ENCODE data around the gene ATRN.

Gene ATRN

GRCh38 chr20:3663858-3664257 is 193.0 kb downstream of the ATRN start:
- no peaks in the 10 kb centered on the region for H3K36me3 ChIP-seq (ENCODE audit: control insufficient read depth in 4 of 4, insufficient read depth in 4 of 4, low read length in 3 of 4)
- no peak overlapping the region for H3K4me3 ChIP-seq (ENCODE audit: control insufficient read depth in 1 of 7, extremely low read depth in 1 of 7, insufficient read depth in 4 of 7, low read depth in 2 of 7, low read length in 6 of 7)
- ChIA-PET CTCF (no interaction called here), POLR2A (no interaction called here)
- no peaks in the 10 kb centered on the region for H3K9me3 ChIP-seq (ENCODE audit: control extremely low read depth in 1 of 5, control insufficient read depth in 4 of 5, insufficient read depth in 2 of 5, low read depth in 1 of 5, low read length in 4 of 5)
- H3K27me3 ChIP-seq (replicated peaks in 2 of 5; ENCODE audit: control insufficient read depth in 4 of 5, insufficient read depth in 5 of 5, low read length in 4 of 5), result peaks cover 0 to 47% (median 11%) of the 10 kb centered on the region in 5 experiments
- H3K4me1 ChIP-seq (ENCODE audit: control extremely low read depth in 1 of 4, control insufficient read depth in 4 of 4, insufficient read depth in 4 of 4, low read length in 3 of 4), result peaks cover 0 to 20% (median 14%) of the 10 kb centered on the region in 4 experiments
- no peak overlapping the region for H3K27ac ChIP-seq (ENCODE audit: insufficient read depth in 1 of 2, low read depth in 1 of 2, low read length in 2 of 2, poor library complexity in 1 of 2, severe bottlenecking in 2 of 2)
- no peak for DNase-seq
- 100% methylated on average over 1 of the region's 2 CpGs for WGBS (ENCODE audit: insufficient coverage)

- Histone ChIP-seq H3K36me3 (ENCODE audit: control insufficient read depth in 4 of 4, insufficient read depth in 4 of 4, low read length in 3 of 4) (no peaks in the 10 kb centered on the region), H3K27ac (ENCODE audit: insufficient read depth in 1 of 2, low read depth in 1 of 2, low read length in 2 of 2, poor library complexity in 1 of 2, severe bottlenecking in 2 of 2) (no peak overlapping the region), H3K9me3 (ENCODE audit: control extremely low read depth in 1 of 5, control insufficient read depth in 4 of 5, insufficient read depth in 2 of 5, low read depth in 1 of 5, low read length in 4 of 5) (no peaks in the 10 kb centered on the region), H3K4me1 (ENCODE audit: control extremely low read depth in 1 of 4, control insufficient read depth in 4 of 4, insufficient read depth in 4 of 4, low read length in 3 of 4) (peaks cover 0 to 14% (median 10%) of the 10 kb centered on the region in 4 experiments), H3K27me3 (replicated peaks in 2 of 5; ENCODE audit: control insufficient read depth in 4 of 5, insufficient read depth in 5 of 5, low read length in 4 of 5) (peaks cover 0 to 37% (median 13%) of the 10 kb centered on the region in 5 experiments), H3K4me3 (ENCODE audit: control insufficient read depth in 1 of 7, extremely low read depth in 1 of 7, insufficient read depth in 4 of 7, low read depth in 2 of 7, low read length in 6 of 7) (no peak overlapping the region)
- no peak for DNase-seq
- ChIA-PET POLR2A (no interaction called here), CTCF (interaction anchor here (0.6 to 4.8 kb wide), 5 partner anchors 9 to 388 kb away, joined by 3 to 28 read pairs (median 3); no protein-coding TSS in a partner anchor)
- 100% methylated on average over 4 of the region's 8 CpGs for whole genome bisulfite sequencing (ENCODE audit: insufficient coverage)
Measured at GRCh38 chr20:3667434-3668037, 196.7 kb downstream of the ATRN start.

- no peak for DNase-seq
- peaks cover 0 to 22% (median 15%) of the 10 kb centered on the region in 4 experiments for H3K4me1 ChIP-seq (ENCODE audit: control extremely low read depth in 1 of 4, control insufficient read depth in 4 of 4, insufficient read depth in 4 of 4, low read length in 3 of 4)
- H3K4me3 ChIP-seq (ENCODE audit: control insufficient read depth in 1 of 7, extremely low read depth in 1 of 7, insufficient read depth in 4 of 7, low read depth in 2 of 7, low read length in 6 of 7), result no peak overlapping the region
- ChIA-PET CTCF (interaction anchor here (14.4 kb wide), 1 partner anchor 40 kb away, joined by 121 read pairs; the partner anchor contains the start of gene SIGLEC1), POLR2A (no interaction called here)
- no peaks in the 10 kb centered on the region for H3K9me3 ChIP-seq (ENCODE audit: control extremely low read depth in 1 of 5, control insufficient read depth in 4 of 5, insufficient read depth in 2 of 5, low read depth in 1 of 5, low read length in 4 of 5)
- WGBS (ENCODE audit: insufficient coverage), result 90% methylated on average over 12 of the region's 13 CpGs
- H3K36me3 ChIP-seq (ENCODE audit: control insufficient read depth in 4 of 4, insufficient read depth in 4 of 4, low read length in 3 of 4), result no peaks in the 10 kb centered on the region
- no peak overlapping the region for H3K27ac ChIP-seq (ENCODE audit: insufficient read depth in 1 of 2, low read depth in 1 of 2, low read length in 2 of 2, poor library complexity in 1 of 2, severe bottlenecking in 2 of 2)
- H3K27me3 ChIP-seq (replicated peaks in 2 of 5; ENCODE audit: control insufficient read depth in 4 of 5, insufficient read depth in 5 of 5, low read length in 4 of 5), result peaks cover 0 to 50% (median 14%) of the 10 kb centered on the region in 5 experiments
Measured at GRCh38 chr20:3669710-3670367, 199.0 kb downstream of the ATRN start.

DNA sequence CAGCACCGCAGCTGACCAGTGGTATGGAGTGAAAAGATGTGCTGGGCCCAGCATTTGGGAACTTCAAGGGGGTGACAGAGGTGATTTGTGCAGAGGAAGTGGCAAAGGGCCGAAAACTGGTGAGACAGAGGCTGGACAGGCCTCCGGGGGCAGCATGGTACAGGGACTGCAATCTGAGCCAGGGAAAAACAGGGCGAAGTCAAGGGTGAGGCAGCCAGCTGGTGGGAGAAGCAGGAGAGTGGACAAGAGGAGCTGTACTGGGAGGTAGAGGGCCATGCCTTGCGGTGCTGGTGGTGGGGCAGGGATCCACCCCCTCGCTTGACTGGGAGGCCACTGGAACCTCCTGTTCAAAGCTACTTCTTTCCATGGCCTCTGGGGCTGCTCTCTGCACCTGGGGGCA is 199.7 kb downstream of the ATRN start:
- H3K27ac ChIP-seq (ENCODE audit: insufficient read depth in 1 of 2, low read depth in 1 of 2, low read length in 2 of 2, poor library complexity in 1 of 2, severe bottlenecking in 2 of 2), result no peak overlapping the region
- no peaks in the 10 kb centered on the region for H3K9me3 ChIP-seq (ENCODE audit: control extremely low read depth in 1 of 5, control insufficient read depth in 4 of 5, insufficient read depth in 2 of 5, low read depth in 1 of 5, low read length in 4 of 5)
- H3K36me3 ChIP-seq (ENCODE audit: control insufficient read depth in 4 of 4, insufficient read depth in 4 of 4, low read length in 3 of 4), result no peaks in the 10 kb centered on the region
- CTCF ChIA-PET, result interaction anchor here (0.8 to 14.4 kb wide), 2 partner anchors 28 to 40 kb away, joined by 4 to 121 read pairs; partner anchors contain the start of gene SIGLEC1
- peaks cover 0 to 22% (median 15%) of the 10 kb centered on the region in 4 experiments for H3K4me1 ChIP-seq (ENCODE audit: control extremely low read depth in 1 of 4, control insufficient read depth in 4 of 4, insufficient read depth in 4 of 4, low read length in 3 of 4)
- H3K27me3 ChIP-seq (replicated peaks in 2 of 5; ENCODE audit: control insufficient read depth in 4 of 5, insufficient read depth in 5 of 5, low read length in 4 of 5), result peaks cover 0 to 57% (median 16%) of the 10 kb centered on the region in 5 experiments
- 54% methylated on average over 5 of the region's 6 CpGs for WGBS (ENCODE audit: insufficient coverage)
- POLR2A ChIA-PET, result interaction anchor here (0.6 kb wide), 1 partner anchor 76 kb away, joined by 3 read pairs; no protein-coding TSS in a partner anchor
- DNase-seq, result no peak
- H3K4me3 ChIP-seq (ENCODE audit: control insufficient read depth in 1 of 7, extremely low read depth in 1 of 7, insufficient read depth in 4 of 7, low read depth in 2 of 7, low read length in 6 of 7), result no peak overlapping the region

DNA sequence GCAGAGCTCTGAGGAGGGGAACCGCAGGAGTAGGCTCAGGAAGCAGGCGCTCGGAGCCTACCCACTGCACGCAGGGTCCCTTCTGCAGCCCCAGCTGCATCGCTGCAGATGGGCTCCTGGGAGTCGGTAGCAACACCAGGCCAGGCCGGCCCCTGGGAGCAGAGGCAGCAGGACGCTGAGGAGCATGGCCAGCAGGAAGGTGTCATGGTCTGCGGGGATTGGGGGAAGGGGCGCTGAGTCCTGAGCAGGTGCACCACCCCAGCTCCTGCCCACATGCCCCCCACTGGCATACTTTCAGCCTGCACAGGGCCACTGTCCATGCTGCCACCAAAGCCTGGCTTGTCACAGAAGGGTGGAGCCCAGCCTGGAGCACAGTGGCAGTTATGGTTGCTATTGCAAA is 200.1 kb downstream of the ATRN start:
- Histone ChIP-seq H3K27me3 (replicated peaks in 2 of 5; ENCODE audit: control insufficient read depth in 4 of 5, insufficient read depth in 5 of 5, low read length in 4 of 5) (peaks cover 0 to 61% (median 18%) of the 10 kb centered on the region in 5 experiments), H3K4me1 (ENCODE audit: control extremely low read depth in 1 of 4, control insufficient read depth in 4 of 4, insufficient read depth in 4 of 4, low read length in 3 of 4) (peaks cover 0 to 19% (median 14%) of the 10 kb centered on the region in 4 experiments), H3K27ac (ENCODE audit: insufficient read depth in 1 of 2, low read depth in 1 of 2, low read length in 2 of 2, poor library complexity in 1 of 2, severe bottlenecking in 2 of 2) (no peak overlapping the region), H3K9me3 (ENCODE audit: control extremely low read depth in 1 of 5, control insufficient read depth in 4 of 5, insufficient read depth in 2 of 5, low read depth in 1 of 5, low read length in 4 of 5) (no peaks in the 10 kb centered on the region), H3K4me3 (ENCODE audit: control insufficient read depth in 1 of 7, extremely low read depth in 1 of 7, insufficient read depth in 4 of 7, low read depth in 2 of 7, low read length in 6 of 7) (no peak overlapping the region), H3K36me3 (ENCODE audit: control insufficient read depth in 4 of 4, insufficient read depth in 4 of 4, low read length in 3 of 4) (no peaks in the 10 kb centered on the region)
- ChIA-PET CTCF (interaction anchor here (0.8 to 14.4 kb wide), 2 partner anchors 27 to 39 kb away, joined by 4 to 121 read pairs; partner anchors contain the start of gene SIGLEC1), POLR2A (interaction anchor here (0.6 kb wide), 1 partner anchor 76 kb away, joined by 3 read pairs; no protein-coding TSS in a partner anchor)
- 79% methylated on average over 10 of the region's 10 CpGs for WGBS (ENCODE audit: insufficient coverage)
- DNase-seq, result no peak

GRCh38 chr20:3671986-3672546 is 201.2 kb downstream of the ATRN start:
- POLR2A ChIA-PET, result no interaction called here
- Histone ChIP-seq H3K9me3 (ENCODE audit: control extremely low read depth in 1 of 5, control insufficient read depth in 4 of 5, insufficient read depth in 2 of 5, low read depth in 1 of 5, low read length in 4 of 5) (no peaks in the 10 kb centered on the region), H3K27ac (ENCODE audit: insufficient read depth in 1 of 2, low read depth in 1 of 2, low read length in 2 of 2, poor library complexity in 1 of 2, severe bottlenecking in 2 of 2) (no peak overlapping the region), H3K4me3 (ENCODE audit: control insufficient read depth in 1 of 7, extremely low read depth in 1 of 7, insufficient read depth in 4 of 7, low read depth in 2 of 7, low read length in 6 of 7) (peak overlapping the region in 3 of 7 experiments; percentile 42 to 60 (median 57)), H3K27me3 (replicated peaks in 2 of 5; ENCODE audit: control insufficient read depth in 4 of 5, insufficient read depth in 5 of 5, low read length in 4 of 5) (peaks cover 0 to 66% (median 19%) of the 10 kb centered on the region in 5 experiments), H3K4me1 (ENCODE audit: control extremely low read depth in 1 of 4, control insufficient read depth in 4 of 4, insufficient read depth in 4 of 4, low read length in 3 of 4) (peaks cover 0 to 14% (median 9%) of the 10 kb centered on the region in 4 experiments), H3K36me3 (ENCODE audit: control insufficient read depth in 4 of 4, insufficient read depth in 4 of 4, low read length in 3 of 4) (no peaks in the 10 kb centered on the region)
- no peak for DNase-seq
- WGBS (ENCODE audit: insufficient coverage), result 39% methylated on average over 14 of the region's 23 CpGs
- CTCF ChIA-PET, result interaction anchor here (0.6 to 14.4 kb wide), 6 partner anchors 13 to 106 kb away, joined by 3 to 121 read pairs (median 4); partner anchors contain the start of gene SIGLEC1
